ENCODE results near the gene DMRTC2. TPM values are rescaled to one million over a fixed set of nuclear protein-coding genes. Genes with fewer than 3 reads are reported as not detected.

The DMRTC2 gene
- total RNA-seq, 1 experiment from 2014 or later, result not detected

GRCh38 chr19:41864374-41864773, 19.5 kb downstream of the DMRTC2 start:
- TF ChIP-seq RAD21 (IDR thresholded peaks at IDR 0.05; ENCODE audit: low read depth) (no peak), SRF (IDR thresholded peaks at IDR 0.05; ENCODE audit: low read depth) (no peak), CEBPB (IDR thresholded peaks at IDR 0.05; ENCODE audit: low read depth) (no peak), ZBTB33 (IDR thresholded peaks at IDR 0.05; ENCODE audit: extremely low read depth, insufficient replicate concordance, low read length) (no peak), JUND (IDR thresholded peaks at IDR 0.05) (no peak)
- no peak overlapping the region for H3K4me2 ChIP-seq (ENCODE audit: low read length)
- H3K27ac ChIP-seq (ENCODE audit: low read depth, low read length), result peak overlapping the region; percentile 99
- ATAC-seq (no peak), DNase-seq (ENCODE audit: low read depth, low spot score) (no peak)
- CTCF ChIA-PET, result no interaction called here
- RAD21 ChIA-PET (ENCODE audit: low non-redundant PET in 1 of 2, low total read pairs in 2 of 2, uncharacterized antibody in 2 of 2, unreplicated experiment in 2 of 2), result no interaction called here
- H2AFZ ChIP-seq (ENCODE audit: low read depth, low read length, poor library complexity, severe bottlenecking), result no peak overlapping the region
- peaks cover 91% of the 10 kb centered on the region for H3K79me2 ChIP-seq (ENCODE audit: insufficient read depth, low read length)
- POLR2A ChIA-PET, result interaction anchor here (0.7 kb wide), 1 partner anchor 9 kb away, joined by 3 read pairs; no protein-coding TSS in a partner anchor
- H3K36me3 ChIP-seq (ENCODE audit: control insufficient read depth in 1 of 2, insufficient read depth in 2 of 2, low read length in 2 of 2), result peaks cover 74 to 86% of the 10 kb centered on the region in 2 experiments
- H3K9me2 ChIP-seq (ENCODE audit: insufficient read depth), result no peaks in the 10 kb centered on the region
- H3K4me1 ChIP-seq (ENCODE audit: control insufficient read depth in 1 of 2, insufficient read depth in 2 of 2, low read length in 2 of 2), result peaks cover 21 to 74% of the 10 kb centered on the region in 2 experiments
- peak overlapping the region; percentile 14 for H3K9ac ChIP-seq (ENCODE audit: low read length)
- BruUV-seq (replicated peaks), result no TSS peak
- no peak overlapping the region for H3K4me3 ChIP-seq (replicated peaks in 1 of 2; ENCODE audit: low read depth in 1 of 2, low read length in 2 of 2)
- H4K20me1 ChIP-seq (ENCODE audit: insufficient read depth), result peaks cover 45% of the 10 kb centered on the region; the same call in 1 of the 2 replicates
- no peaks in the 10 kb centered on the region for H3K9me3 ChIP-seq (ENCODE audit: control insufficient read depth in 1 of 2, insufficient read depth in 1 of 2, low read depth in 1 of 2, low read length in 2 of 2)
- intact Hi-C loops (cut with micrococcal nuclease), result no loop called here
- no peaks in the 10 kb centered on the region for H3K27me3 ChIP-seq (ENCODE audit: insufficient read depth, low read length)

GRCh38 chr19:41866284-41866683, 21.4 kb downstream of the DMRTC2 start:
- ATAC-seq (peak; percentile 21; the same call in 1 of the 2 replicates), DNase-seq (ENCODE audit: low read depth, low spot score) (no peak)
- POLR2A ChIA-PET, result interaction anchor here (0.7 to 1.1 kb wide), 2 partner anchors 14 to 27 kb away, joined by 3 read pairs; no protein-coding TSS in a partner anchor
- Histone ChIP-seq H3K9me3 (ENCODE audit: control insufficient read depth in 1 of 2, insufficient read depth in 1 of 2, low read depth in 1 of 2, low read length in 2 of 2) (no peaks in the 10 kb centered on the region), H3K9me2 (ENCODE audit: insufficient read depth) (no peaks in the 10 kb centered on the region), H3K4me1 (ENCODE audit: control insufficient read depth in 1 of 2, insufficient read depth in 2 of 2, low read length in 2 of 2) (peaks cover 18 to 71% of the 10 kb centered on the region in 2 experiments), H3K27ac (ENCODE audit: low read depth, low read length) (peak overlapping the region; percentile 13; the same call in 1 of the 2 replicates), H3K36me3 (ENCODE audit: control insufficient read depth in 1 of 2, insufficient read depth in 2 of 2, low read length in 2 of 2) (peaks cover 78 to 92% of the 10 kb centered on the region in 2 experiments), H3K79me2 (ENCODE audit: insufficient read depth, low read length) (peaks cover 86% of the 10 kb centered on the region), H3K4me3 (replicated peaks in 1 of 2; ENCODE audit: low read depth in 1 of 2, low read length in 2 of 2) (no peak overlapping the region), H2AFZ (ENCODE audit: low read depth, low read length, poor library complexity, severe bottlenecking) (no peak overlapping the region), H4K20me1 (ENCODE audit: insufficient read depth) (peaks cover 56% of the 10 kb centered on the region; the same call in 1 of the 2 replicates), H3K4me2 (ENCODE audit: low read length) (no peak overlapping the region), H3K27me3 (ENCODE audit: insufficient read depth, low read length) (no peaks in the 10 kb centered on the region), H3K9ac (ENCODE audit: low read length) (no peak overlapping the region)
- RAD21 ChIA-PET (ENCODE audit: low non-redundant PET in 1 of 2, low total read pairs in 2 of 2, uncharacterized antibody in 2 of 2, unreplicated experiment in 2 of 2), result no interaction called here
- no TSS peak for BruUV-seq (replicated peaks)
- intact Hi-C loops (cut with micrococcal nuclease), result no loop called here
- CTCF ChIA-PET, result no interaction called here
- no peak for TF ChIP-seq ELF1 (IDR thresholded peaks at IDR 0.05; ENCODE audit: borderline replicate concordance, low read depth)
- TF ChIP-seq POLR2AphosphoS5 (IDR thresholded peaks at IDR 0.05; ENCODE audit: low read depth, low read length), result 0 out of 2 replicates have a peak, but pooled peaks have one; percentile 30

Data from HCT116 (cell line).